Vagina (tissue), 2 donors: ENCODE measurements around the gene IL19. TPM values are rescaled to one million over a fixed set of nuclear protein-coding genes. Genes with fewer than 3 reads are reported as not detected.

Experiments
- DNase-seq, 2 donors: peaks; one replicate each; pipeline ENCODE4 v3.0.0-alpha.2; 2017; ENCODE audit errors: extremely low spot score in 2 of 2
- H3K27ac ChIP-seq: fragments of 200-600 bp; sonication (generic); one replicate; pipeline ENCODE4 v1.5.1; 2019
- H3K27me3 ChIP-seq: fragments of 200-600 bp; sonication (generic); one replicate; pipeline ENCODE4 v1.5.1; 2019
- H3K36me3 ChIP-seq, 2 donors: fragments of 200-600 bp; sonication (generic); one replicate each; pipeline ENCODE4 v1.5.1; 2017 to 2019
- H3K4me1 ChIP-seq: fragments of 200-600 bp; sonication (generic); one replicate; pipeline ENCODE4 v1.5.1; 2019
- H3K4me3 ChIP-seq, 2 donors: fragments of 200-600 bp; sonication (generic); 1 replicate in 1 of 2; 2 replicates in 1 of 2; pipeline ENCODE4 v1.5.1; 2016 to 2019
- H3K9me3 ChIP-seq: fragments of 200-600 bp; sonication (generic); one replicate; pipeline ENCODE4 v1.5.1; 2019
- POLR2A ChIP-seq, 2 donors: fragments of 450-650 bp; IDR thresholded peaks; one replicate each; pipeline ENCODE4 v1.6.1; 2017; ENCODE audit warnings: antibody characterized with exemption in 2 of 2, mild to moderate bottlenecking in 2 of 2, moderate library complexity in 2 of 2
- POLR2AphosphoS5 ChIP-seq, 2 donors: sonication (generic); formaldehyde crosslinking; IDR thresholded peaks; one replicate each; pipeline ENCODE4 v1.9.0; 2017; ENCODE audit warnings: antibody characterized with exemption in 2 of 2, mild to moderate bottlenecking in 2 of 2, low read depth in 1 of 2; ENCODE audit not compliant: insufficient read depth in 1 of 2
- intact Hi-C: fragments of 100-400 bp; cut with DNase I; formaldehyde crosslinking; loops from one replicate; pipeline ENCODE4 v1.15.1; 2023
- total RNA-seq: library from RNA; depleted of rRNA; stranded (reverse); fragments of >200 nt; gene quantifications from one replicate; pipeline ENCODE4 v1.2.3, GENCODE V29; 2016
- TF ChIP-seq, protein P1 (sequence below), 3 experiments: fragments of 450-650 bp in 2 of 3; fragments of 200-600 bp in 1 of 3; sonication (generic) in 1 of 3; IDR thresholded peaks; one replicate each; pipeline ENCODE4 v1.5.1; 2017 to 2019; ENCODE audit warnings: antibody characterized with exemption in 3 of 3, mild to moderate bottlenecking in 2 of 3, moderate library complexity in 2 of 3

The IL19 gene
- total RNA-seq, 1 donor from 2014 or later = not detected

DNA sequence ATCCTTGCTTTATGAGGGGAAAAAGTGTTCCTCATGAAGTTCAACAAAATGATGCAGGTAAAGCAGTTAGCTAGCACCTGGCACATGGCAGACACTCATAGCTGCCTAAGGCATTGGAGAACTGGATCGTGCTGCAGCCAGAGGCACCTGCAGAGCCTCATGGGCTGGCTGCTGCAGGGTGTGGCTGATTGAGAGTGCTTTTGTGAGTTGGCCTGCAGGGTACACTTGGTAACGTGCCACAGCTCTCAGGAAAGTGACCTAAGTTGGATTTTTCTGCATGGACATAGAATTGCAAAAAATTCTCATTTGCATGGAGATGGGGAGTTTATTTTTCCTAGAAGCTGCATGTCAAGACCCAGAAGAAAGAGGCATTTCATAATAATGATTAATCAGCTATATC, 63.2 kb downstream of the IL19 start:
- Histone ChIP-seq H3K9me3 (no peaks in the 10 kb centered on the region), H3K36me3 (no peaks in the 10 kb centered on the region), H3K27me3 (no peaks in the 10 kb centered on the region), H3K4me3 (no peak overlapping the region), H3K4me1 (no peaks in the 10 kb centered on the region), H3K27ac (no peak overlapping the region)
- TF ChIP-seq, protein P1, sequence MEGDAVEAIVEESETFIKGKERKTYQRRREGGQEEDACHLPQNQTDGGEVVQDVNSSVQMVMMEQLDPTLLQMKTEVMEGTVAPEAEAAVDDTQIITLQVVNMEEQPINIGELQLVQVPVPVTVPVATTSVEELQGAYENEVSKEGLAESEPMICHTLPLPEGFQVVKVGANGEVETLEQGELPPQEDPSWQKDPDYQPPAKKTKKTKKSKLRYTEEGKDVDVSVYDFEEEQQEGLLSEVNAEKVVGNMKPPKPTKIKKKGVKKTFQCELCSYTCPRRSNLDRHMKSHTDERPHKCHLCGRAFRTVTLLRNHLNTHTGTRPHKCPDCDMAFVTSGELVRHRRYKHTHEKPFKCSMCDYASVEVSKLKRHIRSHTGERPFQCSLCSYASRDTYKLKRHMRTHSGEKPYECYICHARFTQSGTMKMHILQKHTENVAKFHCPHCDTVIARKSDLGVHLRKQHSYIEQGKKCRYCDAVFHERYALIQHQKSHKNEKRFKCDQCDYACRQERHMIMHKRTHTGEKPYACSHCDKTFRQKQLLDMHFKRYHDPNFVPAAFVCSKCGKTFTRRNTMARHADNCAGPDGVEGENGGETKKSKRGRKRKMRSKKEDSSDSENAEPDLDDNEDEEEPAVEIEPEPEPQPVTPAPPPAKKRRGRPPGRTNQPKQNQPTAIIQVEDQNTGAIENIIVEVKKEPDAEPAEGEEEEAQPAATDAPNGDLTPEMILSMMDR (IDR thresholded peaks at IDR 0.05) = no peak
- TF ChIP-seq POLR2AphosphoS5 (IDR thresholded peaks at IDR 0.05; ENCODE audit: insufficient read depth in 1 of 2, low read depth in 1 of 2) (no peak), POLR2A (IDR thresholded peaks at IDR 0.05) (no peak)
- no peak for DNase-seq
- intact Hi-C loops = no loop called here

GRCh38 chr1:206834217-206834616, 63.6 kb downstream of the IL19 start:
- Histone ChIP-seq H3K27ac (no peak overlapping the region), H3K9me3 (no peaks in the 10 kb centered on the region), H3K4me3 (no peak overlapping the region), H3K4me1 (no peaks in the 10 kb centered on the region), H3K27me3 (no peaks in the 10 kb centered on the region), H3K36me3 (no peaks in the 10 kb centered on the region)
- TF ChIP-seq POLR2A (IDR thresholded peaks at IDR 0.05) (no peak), POLR2AphosphoS5 (IDR thresholded peaks at IDR 0.05; ENCODE audit: insufficient read depth in 1 of 2, low read depth in 1 of 2) (no peak)
- TF ChIP-seq, protein P1 (IDR thresholded peaks at IDR 0.05) = no peak
- no peak for DNase-seq
- intact Hi-C loops = no loop called here

DNA sequence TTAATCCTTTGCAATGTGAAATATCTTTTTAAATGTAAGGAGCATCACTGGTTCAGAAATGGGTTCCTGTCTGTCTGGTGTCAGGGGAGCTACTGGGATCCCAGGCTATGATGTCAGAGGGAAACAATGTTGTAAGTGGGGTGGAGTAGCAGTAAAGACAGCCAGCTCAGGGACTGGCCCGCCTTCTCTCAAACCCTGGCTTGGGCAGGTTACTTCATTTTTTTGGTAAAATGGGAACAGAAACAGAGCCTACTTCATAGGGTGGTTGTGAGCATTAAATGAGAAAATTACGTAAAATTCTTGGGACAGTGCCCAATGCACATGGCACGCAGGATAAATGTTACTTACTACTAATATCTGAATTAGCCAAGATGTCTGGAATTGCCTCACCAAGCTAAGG, 64.1 kb downstream of the IL19 start:
- DNase-seq = no peak
- no peak overlapping the region for H3K27ac ChIP-seq
- H3K4me1 ChIP-seq = no peaks in the 10 kb centered on the region
- TF ChIP-seq POLR2AphosphoS5 (IDR thresholded peaks at IDR 0.05; ENCODE audit: insufficient read depth in 1 of 2, low read depth in 1 of 2) (no peak), POLR2A (IDR thresholded peaks at IDR 0.05) (no peak)
- TF ChIP-seq, protein P1 (IDR thresholded peaks at IDR 0.05) = no peak
- H3K27me3 ChIP-seq = no peaks in the 10 kb centered on the region
- intact Hi-C loops = no loop called here
- no peaks in the 10 kb centered on the region for H3K36me3 ChIP-seq
- no peaks in the 10 kb centered on the region for H3K9me3 ChIP-seq
- H3K4me3 ChIP-seq = no peak overlapping the region

DNA sequence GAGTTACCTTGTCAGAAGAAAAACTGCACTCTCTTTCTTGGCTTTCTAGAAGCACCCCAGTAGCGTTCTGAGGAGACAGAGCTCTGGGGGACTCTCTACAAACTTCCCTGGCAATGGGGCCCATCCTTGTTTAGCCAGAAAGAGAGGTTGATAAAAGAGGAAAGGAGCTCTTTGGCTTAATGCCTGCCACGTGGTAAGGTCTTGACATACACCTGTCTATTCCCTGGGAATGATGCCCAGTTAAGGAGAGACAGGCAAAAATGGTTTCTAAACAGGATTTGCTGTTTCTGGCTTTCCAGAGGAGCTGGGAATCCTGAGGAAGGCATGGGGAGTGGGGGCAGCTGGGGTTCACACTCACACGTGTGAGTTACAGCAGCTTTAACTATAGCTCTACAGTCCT, 64.6 kb downstream of the IL19 start:
- TF ChIP-seq POLR2A (IDR thresholded peaks at IDR 0.05) (no peak), POLR2AphosphoS5 (IDR thresholded peaks at IDR 0.05; ENCODE audit: insufficient read depth in 1 of 2, low read depth in 1 of 2) (no peak)
- TF ChIP-seq, protein P1 (IDR thresholded peaks at IDR 0.05) = no peak
- no peak overlapping the region for H3K27ac ChIP-seq
- DNase-seq = no peak
- no peaks in the 10 kb centered on the region for H3K27me3 ChIP-seq
- no peaks in the 10 kb centered on the region for H3K36me3 ChIP-seq
- intact Hi-C loops = no loop called here
- no peak overlapping the region for H3K4me3 ChIP-seq
- H3K4me1 ChIP-seq = no peaks in the 10 kb centered on the region
- no peaks in the 10 kb centered on the region for H3K9me3 ChIP-seq

DNA sequence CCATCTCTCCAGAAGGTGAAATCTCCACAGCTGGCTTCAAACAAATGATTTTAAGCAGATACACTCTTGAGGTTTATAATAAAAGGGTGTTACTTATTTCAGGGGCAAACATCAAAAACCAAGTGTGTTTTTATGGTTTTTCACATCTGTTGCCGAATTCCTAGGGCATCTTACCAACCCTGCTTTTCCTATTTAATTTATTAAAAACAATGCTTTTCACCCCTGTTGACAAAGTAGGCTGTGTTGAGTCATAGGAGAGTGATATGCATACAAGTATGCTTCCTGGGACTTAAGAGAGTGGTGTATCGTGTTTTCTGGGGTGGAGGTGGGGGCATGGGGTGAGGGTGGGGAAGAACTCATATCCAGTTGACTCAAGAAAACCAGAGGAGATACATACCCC, 65.5 kb downstream of the IL19 start:
- Histone ChIP-seq H3K4me1 (no peaks in the 10 kb centered on the region), H3K27ac (no peak overlapping the region), H3K4me3 (no peak overlapping the region), H3K27me3 (no peaks in the 10 kb centered on the region), H3K36me3 (no peaks in the 10 kb centered on the region), H3K9me3 (no peaks in the 10 kb centered on the region)
- TF ChIP-seq POLR2AphosphoS5 (IDR thresholded peaks at IDR 0.05; ENCODE audit: insufficient read depth in 1 of 2, low read depth in 1 of 2) (no peak), POLR2A (IDR thresholded peaks at IDR 0.05) (no peak)
- TF ChIP-seq, protein P1 (IDR thresholded peaks at IDR 0.05) = no peak
- intact Hi-C loops = no loop called here
- no peak for DNase-seq
